ENCODE data around the gene ANKFN1. TPM values are rescaled to one million over a fixed set of nuclear protein-coding genes. Genes with fewer than 3 reads are reported as not detected.

The ANKFN1 gene
- total RNA-seq, 3 donors from 2014 or later: not detected

DNA sequence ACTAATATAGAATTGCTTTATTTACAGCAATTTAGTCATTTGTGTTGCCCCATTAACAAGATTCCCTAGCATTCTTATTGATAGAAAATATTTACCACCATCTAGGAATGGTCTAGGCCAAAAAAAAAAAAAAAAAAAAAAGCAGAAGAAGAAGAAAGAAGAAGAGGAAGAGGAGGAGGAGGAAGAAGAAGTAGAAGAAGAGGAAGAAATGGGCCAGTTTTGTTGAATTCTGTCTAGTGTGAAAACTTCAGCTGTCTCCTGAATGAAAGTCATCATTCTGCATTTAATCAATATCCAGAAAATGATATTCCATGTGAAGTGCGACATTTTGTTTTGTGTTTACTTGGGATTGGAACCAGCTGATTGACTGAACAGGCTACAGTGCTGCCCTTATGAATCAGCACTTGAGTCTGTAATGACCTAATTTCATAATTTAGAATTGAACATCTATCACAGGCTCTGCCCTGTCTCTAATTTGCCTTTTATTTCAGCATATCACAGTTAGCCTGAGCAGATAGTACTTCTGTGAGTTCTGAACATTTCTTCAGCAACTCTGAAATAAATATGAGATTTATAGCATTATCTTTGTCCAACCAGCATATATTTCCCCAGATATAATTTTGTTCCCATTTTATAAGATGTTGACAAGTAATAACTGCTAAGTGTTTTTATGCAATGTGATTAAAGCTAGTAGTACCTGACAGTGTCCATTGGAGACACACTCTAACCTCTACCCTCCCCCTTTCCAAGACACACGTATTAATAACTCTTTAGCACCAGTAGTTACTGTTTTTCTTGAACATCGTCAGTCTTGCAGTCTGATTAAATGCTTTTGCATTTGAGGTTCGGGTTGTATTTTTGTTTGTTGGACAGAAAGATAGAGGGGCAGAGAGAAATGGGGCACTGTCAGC is 5.9 kb downstream of the ANKFN1 start:
- Mint-ChIP-seq H3K4me3 (no peak overlapping the region), H3K4me1 (ENCODE audit: low read depth) (no peaks in the 10 kb centered on the region), H3K27me3 (ENCODE audit: low read depth) (peaks cover 4% of the 10 kb centered on the region), H3K9me3 (no peaks in the 10 kb centered on the region), H3K36me3 (ENCODE audit: insufficient read depth) (no peaks in the 10 kb centered on the region)
- no peak for ATAC-seq
- no peak for DNase-seq

DNA sequence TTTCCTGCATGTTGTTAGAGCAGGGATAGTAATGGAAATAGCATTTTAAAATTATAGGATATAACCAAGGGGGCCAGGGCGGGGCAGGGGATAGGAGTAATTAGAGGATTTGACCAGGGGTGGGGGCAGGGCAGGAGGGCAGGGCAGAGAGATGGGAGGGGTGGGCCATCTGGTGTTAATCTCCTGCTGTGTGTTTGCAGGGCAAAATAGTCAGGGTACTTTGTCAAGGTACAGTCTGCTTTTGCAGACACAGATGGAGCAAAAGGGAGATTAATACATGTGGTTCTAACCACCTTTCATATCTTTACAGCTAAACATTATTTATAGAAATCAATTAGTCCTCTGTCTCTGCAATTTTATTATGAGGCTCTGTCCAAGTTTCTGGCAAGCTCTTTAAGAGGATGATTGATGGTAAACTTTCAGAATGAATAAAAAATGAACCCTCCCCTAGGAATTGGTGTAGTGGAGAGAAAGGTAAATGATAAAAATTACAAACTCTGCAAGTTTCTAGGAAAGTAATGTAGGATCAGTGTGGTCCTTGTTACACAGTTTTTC is 6.6 kb downstream of the ANKFN1 start:
- Mint-ChIP-seq H3K4me3 (no peak overlapping the region), H3K27me3 (ENCODE audit: low read depth) (peaks cover 4% of the 10 kb centered on the region), H3K9me3 (no peaks in the 10 kb centered on the region), H3K36me3 (ENCODE audit: insufficient read depth) (no peaks in the 10 kb centered on the region), H3K4me1 (ENCODE audit: low read depth) (no peaks in the 10 kb centered on the region)
- DNase-seq (no peak), ATAC-seq (no peak)

DNA sequence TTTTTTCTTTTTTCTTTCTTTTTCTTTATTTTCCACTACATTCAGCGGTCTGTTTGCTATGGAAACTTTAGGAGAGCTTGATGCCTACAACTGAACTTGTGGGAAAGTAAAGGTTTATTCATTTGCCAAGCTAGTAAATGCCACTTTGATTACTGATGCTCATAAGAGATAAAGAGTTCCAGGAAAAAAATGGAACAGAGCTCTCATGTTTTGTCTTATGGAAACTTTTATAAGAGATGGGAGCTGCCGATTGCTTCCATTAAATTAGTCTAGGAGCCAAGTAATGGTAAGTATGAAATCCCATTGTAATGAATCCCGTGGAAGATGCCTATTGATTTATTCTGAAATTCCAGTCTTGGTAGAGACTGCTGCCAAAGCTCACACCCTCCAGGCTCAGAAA is 7.1 kb downstream of the ANKFN1 start:
- Mint-ChIP-seq H3K4me1 (ENCODE audit: low read depth) (no peaks in the 10 kb centered on the region), H3K4me3 (no peak overlapping the region), H3K36me3 (ENCODE audit: insufficient read depth) (no peaks in the 10 kb centered on the region), H3K9me3 (no peaks in the 10 kb centered on the region), H3K27me3 (ENCODE audit: low read depth) (peaks cover 4% of the 10 kb centered on the region)
- no peak for DNase-seq
- no peak for ATAC-seq

DNA sequence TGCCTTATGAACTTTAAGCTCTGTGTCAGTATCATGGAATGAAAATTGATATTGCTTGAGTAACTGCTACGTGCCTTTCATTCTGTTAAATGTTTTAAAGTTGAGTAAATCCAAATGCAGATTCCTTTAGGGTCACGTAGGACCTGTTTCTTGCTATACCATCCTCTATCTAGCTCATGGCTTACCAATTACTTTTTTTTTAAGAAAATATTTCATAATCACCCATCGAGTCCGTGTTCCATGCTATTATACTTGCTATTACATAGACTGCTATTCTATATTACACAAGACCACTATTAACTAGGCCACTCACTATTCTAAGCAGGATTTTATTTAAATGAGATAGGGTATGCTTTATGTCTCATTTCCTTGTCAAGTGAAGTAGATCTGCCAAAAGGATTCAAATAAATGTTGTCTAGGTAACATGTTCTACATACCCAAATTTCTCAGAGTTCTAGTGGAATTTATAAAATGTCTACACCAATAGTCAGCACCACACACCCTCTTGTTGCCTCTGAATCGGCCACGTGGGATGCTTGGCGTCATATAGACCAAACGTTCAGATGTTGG is 11.9 kb downstream of the ANKFN1 start:
- DNase-seq (no peak), ATAC-seq (no peak)
- no peaks in the 10 kb centered on the region for H3K9me3 Mint-ChIP-seq
- H3K27me3 Mint-ChIP-seq (ENCODE audit: low read depth): peaks cover 4% of the 10 kb centered on the region
- H3K4me1 Mint-ChIP-seq (ENCODE audit: low read depth): no peaks in the 10 kb centered on the region
- H3K4me3 Mint-ChIP-seq: no peak overlapping the region
- H3K36me3 Mint-ChIP-seq (ENCODE audit: insufficient read depth): no peaks in the 10 kb centered on the region

DNA sequence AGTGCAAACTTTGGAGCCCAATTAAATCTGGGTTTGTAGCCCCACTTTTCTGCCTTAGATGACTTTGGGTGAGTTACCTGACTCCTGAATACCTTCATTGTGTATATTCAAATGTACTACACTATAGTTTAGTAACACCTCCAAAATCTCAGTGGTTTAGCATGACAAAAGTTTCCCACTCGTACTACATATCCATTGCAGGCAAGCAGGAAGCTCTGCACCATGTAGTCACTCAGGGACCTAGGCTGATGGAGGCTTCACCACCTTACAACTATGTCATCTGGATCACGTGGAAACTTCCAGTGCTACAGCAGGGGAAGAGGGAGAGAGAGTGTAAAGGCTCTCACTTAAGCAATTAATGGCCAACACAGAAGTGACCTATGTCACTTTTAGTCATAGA is 14.2 kb downstream of the ANKFN1 start:
- DNase-seq (no peak), ATAC-seq (no peak)
- no peaks in the 10 kb centered on the region for H3K36me3 Mint-ChIP-seq (ENCODE audit: insufficient read depth)
- H3K9me3 Mint-ChIP-seq: no peaks in the 10 kb centered on the region
- no peaks in the 10 kb centered on the region for H3K4me1 Mint-ChIP-seq (ENCODE audit: low read depth)
- H3K4me3 Mint-ChIP-seq: no peak overlapping the region
- peaks cover 5% of the 10 kb centered on the region for H3K27me3 Mint-ChIP-seq (ENCODE audit: low read depth)

DNA sequence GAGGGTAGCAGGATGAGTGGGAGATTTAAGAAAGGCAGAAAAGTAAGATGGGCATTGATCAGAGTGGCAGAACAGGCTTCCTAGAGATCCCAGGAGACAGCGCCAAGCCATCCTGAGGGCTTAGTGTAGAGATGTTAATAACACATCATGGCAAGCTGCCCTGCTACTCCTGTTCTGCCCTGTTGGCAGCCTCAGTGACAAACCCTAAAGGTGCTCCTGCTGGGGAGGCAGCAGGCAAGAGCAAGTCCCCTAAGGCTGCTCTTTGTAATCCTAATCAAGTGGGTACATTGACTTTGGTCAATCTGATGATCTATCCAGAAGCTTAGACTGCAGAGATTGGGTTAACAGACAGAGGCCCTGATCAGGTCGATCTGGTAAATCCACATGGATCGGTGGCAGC is 16.3 kb downstream of the ANKFN1 start:
- Mint-ChIP-seq H3K27me3 (ENCODE audit: low read depth) (peaks cover 3% of the 10 kb centered on the region), H3K9me3 (no peaks in the 10 kb centered on the region), H3K36me3 (ENCODE audit: insufficient read depth) (no peaks in the 10 kb centered on the region), H3K4me3 (no peak overlapping the region), H3K4me1 (ENCODE audit: low read depth) (no peaks in the 10 kb centered on the region)
- DNase-seq: no peak
- no peak for ATAC-seq

DNA sequence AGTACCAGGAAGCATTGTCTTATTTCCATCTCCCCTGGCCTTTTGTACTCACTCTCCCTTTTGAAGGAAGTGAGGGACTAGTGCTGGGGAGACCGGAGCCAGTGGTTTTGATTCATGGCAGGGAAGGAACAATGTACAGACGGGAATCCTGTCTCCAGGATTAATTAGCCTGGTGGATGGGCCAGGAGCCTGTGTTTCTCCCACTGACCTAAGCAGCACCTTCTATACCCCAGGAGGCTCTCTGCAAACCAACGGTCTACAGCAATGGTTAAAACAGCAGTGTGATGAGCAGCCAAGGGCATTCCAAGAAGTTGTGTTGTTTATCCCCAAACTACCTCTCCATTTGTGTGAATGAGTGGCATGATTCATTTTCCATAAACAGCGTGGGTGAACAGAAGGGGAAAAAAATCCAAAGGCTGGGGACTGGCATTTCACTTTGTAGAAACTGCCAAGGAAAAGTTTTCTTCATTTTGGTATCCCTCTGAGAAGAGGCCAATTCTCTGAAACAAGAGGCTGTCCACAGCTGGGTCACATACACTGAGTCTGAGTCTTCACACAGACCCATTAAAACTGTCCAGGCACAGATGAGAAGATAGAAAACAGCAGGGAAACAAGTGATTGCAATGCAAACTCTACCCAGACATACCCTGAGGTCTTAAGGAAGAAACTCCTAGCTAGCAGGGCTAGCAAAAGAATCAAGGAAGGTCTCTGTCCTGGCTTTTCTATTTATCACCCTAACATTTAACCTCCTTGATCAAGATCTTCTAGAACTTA is 18.1 kb downstream of the ANKFN1 start:
- Mint-ChIP-seq H3K36me3 (ENCODE audit: insufficient read depth) (no peaks in the 10 kb centered on the region), H3K27me3 (ENCODE audit: low read depth) (peaks cover 6% of the 10 kb centered on the region), H3K4me1 (ENCODE audit: low read depth) (no peaks in the 10 kb centered on the region), H3K4me3 (no peak overlapping the region), H3K9me3 (no peaks in the 10 kb centered on the region)
- ATAC-seq (no peak), DNase-seq (no peak)

DNA sequence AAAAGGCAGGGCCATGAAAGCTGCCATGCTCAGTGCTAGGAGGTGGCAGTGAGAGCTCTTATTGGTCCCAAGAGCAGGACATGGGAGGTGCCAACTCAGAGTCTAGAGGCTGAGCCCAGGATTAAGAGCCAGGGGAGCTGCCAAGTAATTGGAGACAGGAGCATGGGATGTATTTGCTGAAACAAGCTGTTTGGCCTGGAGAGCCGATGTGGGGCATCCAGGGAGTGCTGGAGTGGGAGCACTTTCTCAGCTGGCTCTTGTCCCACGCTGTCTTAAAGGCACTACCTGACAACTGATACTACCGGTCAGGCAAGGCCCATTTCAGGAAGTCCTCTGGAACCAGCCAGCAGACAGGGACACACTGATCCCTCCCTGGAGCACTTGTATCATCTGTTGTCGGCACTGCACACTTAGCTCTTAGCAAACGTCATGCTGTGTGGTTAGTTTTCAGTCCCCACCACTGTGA is 19.3 kb downstream of the ANKFN1 start:
- peaks cover 6% of the 10 kb centered on the region for H3K27me3 Mint-ChIP-seq (ENCODE audit: low read depth)
- no peak overlapping the region for H3K4me3 Mint-ChIP-seq
- no peaks in the 10 kb centered on the region for H3K4me1 Mint-ChIP-seq (ENCODE audit: low read depth)
- DNase-seq (no peak), ATAC-seq (peak in 1 of 2 donors; percentile 34)
- H3K9me3 Mint-ChIP-seq: no peaks in the 10 kb centered on the region
- H3K36me3 Mint-ChIP-seq (ENCODE audit: insufficient read depth): no peaks in the 10 kb centered on the region

DNA sequence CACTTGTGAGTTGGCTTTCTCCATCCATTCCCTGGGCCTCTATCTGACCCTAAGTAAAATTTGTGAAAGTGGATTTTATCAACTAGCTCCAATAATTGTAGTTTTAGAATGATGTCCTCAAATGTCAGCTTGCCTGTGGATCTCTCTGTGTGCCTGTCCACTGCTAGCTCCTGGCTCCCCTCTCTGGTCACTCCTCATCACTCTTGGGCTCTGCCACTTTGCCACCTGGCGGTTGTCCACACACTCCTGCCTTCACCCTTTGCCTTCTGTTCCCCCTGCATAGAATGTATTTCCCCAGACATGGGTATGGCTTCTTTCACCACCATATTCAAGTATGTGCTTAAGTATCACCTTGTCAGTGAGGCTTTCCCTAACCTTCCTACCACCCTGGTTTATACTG is 19.8 kb downstream of the ANKFN1 start:
- DNase-seq: no peak
- ATAC-seq: no peak
- Mint-ChIP-seq H3K9me3 (no peaks in the 10 kb centered on the region), H3K4me3 (no peak overlapping the region), H3K36me3 (ENCODE audit: insufficient read depth) (no peaks in the 10 kb centered on the region), H3K4me1 (ENCODE audit: low read depth) (no peaks in the 10 kb centered on the region), H3K27me3 (ENCODE audit: low read depth) (peaks cover 6% of the 10 kb centered on the region)

DNA sequence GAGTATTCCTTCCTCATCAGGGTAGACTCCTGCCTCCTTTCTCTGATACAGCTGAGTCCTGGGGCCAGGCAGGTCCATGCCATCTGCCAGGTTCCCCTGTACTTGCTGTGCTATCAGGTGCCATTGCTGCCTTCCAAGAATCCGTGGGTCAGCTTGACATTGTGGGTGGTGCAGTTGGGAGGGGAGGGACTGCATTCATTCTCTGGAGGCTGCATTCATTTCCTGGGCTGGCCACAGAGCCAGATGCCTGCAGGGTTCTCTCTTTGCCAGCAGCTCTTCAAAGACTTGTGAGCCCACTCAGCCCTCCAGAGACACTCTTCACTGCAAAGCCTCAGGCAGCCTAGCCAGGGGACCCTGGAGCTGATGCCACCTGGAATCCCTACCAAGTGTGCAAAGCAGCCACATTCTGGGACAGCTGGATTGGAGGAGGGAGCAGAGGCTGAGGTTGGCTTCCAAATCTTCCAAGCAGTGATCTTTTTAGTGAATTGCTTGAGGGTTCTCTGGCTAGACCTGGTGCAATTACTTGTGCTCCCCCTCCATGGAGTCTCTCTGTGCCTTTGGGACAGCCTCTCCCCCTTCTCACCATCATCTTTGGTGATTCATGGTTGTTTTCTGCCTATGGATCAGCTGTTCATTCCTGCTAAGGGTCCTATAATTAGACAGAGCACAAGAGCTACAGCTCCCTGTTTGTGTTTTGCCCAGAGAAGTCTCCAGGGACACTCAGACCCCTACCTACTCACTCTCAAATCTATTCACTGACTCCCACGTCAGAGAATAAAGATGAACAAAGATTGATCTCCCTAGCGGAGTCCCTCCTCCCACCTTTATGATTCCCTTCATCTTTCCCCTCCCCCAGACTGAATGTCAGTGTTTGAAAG is 20.9 kb downstream of the ANKFN1 start:
- DNase-seq: no peak
- no peaks in the 10 kb centered on the region for H3K4me1 Mint-ChIP-seq (ENCODE audit: low read depth)
- no peaks in the 10 kb centered on the region for H3K9me3 Mint-ChIP-seq
- H3K4me3 Mint-ChIP-seq: no peak overlapping the region
- H3K27me3 Mint-ChIP-seq (ENCODE audit: low read depth): peaks cover 6% of the 10 kb centered on the region
- no peak for ATAC-seq
- no peaks in the 10 kb centered on the region for H3K36me3 Mint-ChIP-seq (ENCODE audit: insufficient read depth)

DNA sequence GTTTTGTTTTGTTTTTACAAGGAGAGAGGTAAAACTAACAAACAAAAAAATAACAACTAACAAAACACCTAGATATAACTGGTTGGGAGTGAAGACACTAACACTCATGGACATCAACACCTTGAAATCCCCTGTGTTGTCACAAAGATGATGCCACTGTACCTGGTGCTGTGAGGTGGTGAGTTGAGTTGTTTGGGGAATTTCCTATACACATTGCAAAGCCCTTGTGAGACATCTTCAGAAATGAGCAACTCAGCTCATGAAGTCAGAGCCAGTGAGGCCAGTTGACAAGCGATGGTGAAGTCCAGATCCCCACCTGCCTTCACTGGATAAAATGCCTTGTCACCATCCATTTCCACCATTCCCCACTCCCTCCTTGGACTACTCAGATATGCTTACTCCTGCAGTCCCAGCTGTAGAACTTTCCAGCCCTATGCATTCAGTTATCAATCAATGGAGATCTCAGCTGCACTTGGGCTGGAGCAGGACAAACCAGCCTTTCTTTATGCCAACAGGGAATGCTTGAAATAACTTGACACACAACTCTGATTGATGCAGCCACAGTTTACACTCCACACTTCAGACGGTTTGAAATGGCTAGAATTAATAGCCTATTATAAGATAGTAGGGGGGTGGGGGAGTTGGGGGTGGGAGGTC is 22.2 kb downstream of the ANKFN1 start:
- H3K27me3 Mint-ChIP-seq (ENCODE audit: low read depth): peaks cover 3% of the 10 kb centered on the region
- H3K9me3 Mint-ChIP-seq: no peaks in the 10 kb centered on the region
- no peaks in the 10 kb centered on the region for H3K36me3 Mint-ChIP-seq (ENCODE audit: insufficient read depth)
- H3K4me1 Mint-ChIP-seq (ENCODE audit: low read depth): no peaks in the 10 kb centered on the region
- no peak overlapping the region for H3K4me3 Mint-ChIP-seq
- DNase-seq (no peak), ATAC-seq (no peak)

DNA sequence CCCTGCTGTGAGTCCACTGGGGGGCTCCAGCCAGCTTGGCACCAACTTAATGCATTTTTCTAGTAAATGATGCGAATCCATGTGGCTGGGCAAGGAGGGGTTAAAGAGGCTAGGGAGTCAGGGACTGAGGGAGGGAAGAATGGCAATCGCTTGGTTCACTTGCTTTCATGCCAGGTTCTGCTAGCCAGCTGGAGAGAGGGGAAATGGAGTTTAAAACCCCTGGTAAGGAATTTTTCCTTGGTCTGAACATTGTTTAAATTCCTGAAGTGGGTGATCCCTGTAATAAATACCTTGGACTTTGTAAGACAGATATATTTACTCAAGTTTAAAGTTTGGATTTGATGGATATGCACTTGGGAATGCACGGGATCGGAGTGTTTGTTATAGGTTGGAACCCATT is 22.8 kb downstream of the ANKFN1 start:
- peaks cover 3% of the 10 kb centered on the region for H3K27me3 Mint-ChIP-seq (ENCODE audit: low read depth)
- H3K9me3 Mint-ChIP-seq: no peaks in the 10 kb centered on the region
- no peak overlapping the region for H3K4me3 Mint-ChIP-seq
- no peak for ATAC-seq
- no peaks in the 10 kb centered on the region for H3K36me3 Mint-ChIP-seq (ENCODE audit: insufficient read depth)
- no peak for DNase-seq
- H3K4me1 Mint-ChIP-seq (ENCODE audit: low read depth): no peaks in the 10 kb centered on the region

DNA sequence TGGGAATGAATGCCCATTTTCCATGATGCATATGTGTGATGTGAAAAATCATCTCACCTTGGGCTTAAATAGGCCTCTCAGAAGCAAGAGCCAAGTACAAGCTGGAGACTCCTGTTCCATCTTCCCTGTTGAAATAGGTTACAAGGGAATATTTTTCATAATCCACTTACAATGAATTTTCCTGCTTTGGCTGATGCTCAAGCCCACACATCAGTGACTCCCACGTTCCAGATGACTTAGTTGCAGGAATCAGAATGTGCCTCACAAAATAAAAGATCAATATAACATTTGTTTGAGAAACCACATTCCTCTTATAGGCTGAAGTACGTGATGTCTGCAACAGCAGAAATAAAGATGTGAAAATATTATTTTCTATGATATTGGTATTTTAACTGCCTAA is 24.1 kb downstream of the ANKFN1 start:
- DNase-seq (no peak), ATAC-seq (no peak)
- H3K4me1 Mint-ChIP-seq (ENCODE audit: low read depth): no peaks in the 10 kb centered on the region
- peaks cover 3% of the 10 kb centered on the region for H3K27me3 Mint-ChIP-seq (ENCODE audit: low read depth)
- H3K9me3 Mint-ChIP-seq: no peaks in the 10 kb centered on the region
- H3K4me3 Mint-ChIP-seq: no peak overlapping the region
- H3K36me3 Mint-ChIP-seq (ENCODE audit: insufficient read depth): no peaks in the 10 kb centered on the region
